Neuronal stem cell (in vitro differentiated cells): Measurements from ENCODE around the gene AUTS2.

Source experiments
- DNase-seq: peaks from one replicate; pipeline ENCODE4 v3.0.0-alpha.2; 2013; ENCODE audit warnings: low spot score
- H2AFZ ChIP-seq: one replicate; pipeline ENCODE4 v1.6.1; 2013; ENCODE audit warnings: mild to moderate bottlenecking, low read length, inconsistent platforms
- H2AK5ac ChIP-seq: 2 replicates; pipeline ENCODE4 v1.6.1; 2013; ENCODE audit warnings: low read depth, mild to moderate bottlenecking, inconsistent platforms, low read length, moderate library complexity, mixed read lengths
- H2BK120ac ChIP-seq: 2 replicates; pipeline ENCODE4 v1.6.1; 2013; ENCODE audit warnings: low read depth, mild to moderate bottlenecking, inconsistent platforms, low read length, moderate library complexity, mixed read lengths
- H2BK12ac ChIP-seq: one replicate; pipeline ENCODE4 v1.6.1; 2013; ENCODE audit warnings: low read length, inconsistent platforms
- H2BK15ac ChIP-seq: 2 replicates; pipeline ENCODE4 v1.6.1; 2013; ENCODE audit warnings: mild to moderate bottlenecking, low read length, inconsistent platforms, mixed read lengths
- H2BK5ac ChIP-seq: one replicate; pipeline ENCODE4 v1.6.1; 2013; ENCODE audit warnings: inconsistent platforms, mild to moderate bottlenecking, low read length, moderate library complexity
- H3K14ac ChIP-seq: one replicate; pipeline ENCODE4 v1.6.1; 2013; ENCODE audit warnings: low read length, inconsistent platforms
- H3K18ac ChIP-seq: 2 replicates; pipeline ENCODE4 v1.6.1; 2013; ENCODE audit warnings: low read length, inconsistent platforms
- H3K23ac ChIP-seq: 2 replicates; pipeline ENCODE4 v1.6.1; 2013; ENCODE audit warnings: low read depth, mild to moderate bottlenecking, mixed read lengths, low read length, inconsistent platforms; ENCODE audit not compliant: poor library complexity
- H3K27ac ChIP-seq: replicated peaks from 3 replicates; pipeline ENCODE4 v1.5.1; 2013; ENCODE audit warnings: low read length, inconsistent platforms
- H3K27me3 ChIP-seq, 3 experiments: 2 replicates each; pipeline ENCODE4 v1.6.1; 2013; ENCODE audit warnings: low read length in 3 of 3, mild to moderate bottlenecking in 2 of 3, inconsistent platforms in 1 of 3, low read depth in 1 of 3, mixed read lengths in 1 of 3, moderate library complexity in 1 of 3; ENCODE audit not compliant: control insufficient read depth in 3 of 3, insufficient read depth in 3 of 3
- H3K36me3 ChIP-seq, 2 donors: replicated peaks in 1 of 2; 2 replicates each; pipeline ENCODE4 v1.6.1; 2013; ENCODE audit warnings: low read length in 2 of 2; ENCODE audit not compliant: control insufficient read depth in 2 of 2, insufficient read depth in 2 of 2
- H3K4ac ChIP-seq: 2 replicates; pipeline ENCODE4 v1.6.1; 2013; ENCODE audit warnings: inconsistent platforms, mild to moderate bottlenecking, low read length, moderate library complexity
- H3K4me1 ChIP-seq, 2 donors: 1 replicate in 1 of 2; 2 replicates in 1 of 2; pipeline ENCODE4 v1.6.1; 2013; ENCODE audit warnings: low read length in 2 of 2, low read depth in 1 of 2; ENCODE audit not compliant: control insufficient read depth in 2 of 2, insufficient read depth in 1 of 2
- H3K4me2 ChIP-seq: one replicate; pipeline ENCODE4 v1.6.1; 2013; ENCODE audit warnings: mild to moderate bottlenecking, low read length, inconsistent platforms; ENCODE audit not compliant: insufficient read depth, poor library complexity, severe bottlenecking
- H3K4me3 ChIP-seq, 2 donors: 2 replicates each; pipeline ENCODE4 v1.5.1; 2013; ENCODE audit warnings: low read length in 2 of 2, mild to moderate bottlenecking in 2 of 2, inconsistent platforms in 1 of 2, moderate library complexity in 1 of 2
- H3K79me1 ChIP-seq: one replicate; pipeline ENCODE4 v1.6.1; 2013; ENCODE audit warnings: low read depth, mild to moderate bottlenecking, inconsistent platforms, low read length, moderate library complexity
- H3K9ac ChIP-seq: one replicate; pipeline ENCODE4 v1.6.1; 2013; ENCODE audit warnings: mild to moderate bottlenecking, low read depth, low read length, inconsistent platforms; ENCODE audit not compliant: poor library complexity
- H3K9me3 ChIP-seq, 2 donors: replicated peaks in 1 of 2; 2 replicates each; pipeline versions ENCODE3 to v1.6.1; 2013; ENCODE audit warnings: low read length in 2 of 2, mild to moderate bottlenecking in 2 of 2, inconsistent platforms in 1 of 2, low read depth in 1 of 2, mixed read lengths in 1 of 2, moderate library complexity in 1 of 2; ENCODE audit not compliant: control insufficient read depth in 2 of 2, insufficient read depth in 1 of 2
- H4K8ac ChIP-seq: one replicate; pipeline ENCODE4 v1.6.1; 2013; ENCODE audit warnings: low read depth, mild to moderate bottlenecking, inconsistent platforms, low read length, moderate library complexity
- H4K91ac ChIP-seq: one replicate; pipeline ENCODE4 v1.6.1; 2013; ENCODE audit warnings: low read length, low read depth, mild to moderate bottlenecking, inconsistent platforms; ENCODE audit not compliant: poor library complexity
- WGBS, 2 donors: extraction: QIAGEN DNeasy Blood & Tissue Kit; methylation state at CpG; one replicate each; pipeline ENCODE4 v1.1.7; 2013; ENCODE audit warnings: missing lambda C conversion rate in 2 of 2, mixed read lengths in 1 of 2; ENCODE audit not compliant: insufficient read length in 2 of 2, insufficient replicate concordance in 1 of 2; ENCODE audit errors: extremely low coverage in 2 of 2; 5-methylcytosine and 5-hydroxymethylcytosine counted together

The AUTS2 gene

DNA sequence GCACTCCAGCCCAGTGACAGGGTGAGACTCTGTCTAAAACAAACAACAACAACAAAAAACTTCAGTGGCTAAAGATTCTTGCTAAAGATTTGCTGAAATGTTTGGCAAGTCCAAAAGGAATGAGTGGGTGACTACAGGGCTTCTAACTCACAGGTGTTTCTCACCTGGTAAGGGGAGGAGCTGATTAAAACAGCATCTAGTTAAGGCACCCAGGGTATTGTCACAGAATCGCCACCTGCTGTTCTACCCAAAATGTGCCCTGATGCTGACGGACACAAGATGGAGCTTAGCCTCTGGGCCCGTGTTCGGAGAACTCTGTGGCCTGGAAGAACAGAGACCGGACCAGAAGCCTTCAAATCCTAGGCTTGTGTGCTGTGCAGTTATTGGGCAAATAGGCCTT, 1197.7 kb downstream of the AUTS2 start:
- Histone ChIP-seq H3K14ac (no peak overlapping the region), H2AK5ac (no peak overlapping the region), H3K23ac (no peak overlapping the region), H2BK12ac (no peak overlapping the region), H3K4me1 (no peaks in the 10 kb centered on the region), H3K9me3 (peaks cover 8 to 9% of the 10 kb centered on the region in 2 donors), H3K4me2 (no peak overlapping the region), H3K27me3 (no peaks in the 10 kb centered on the region), H3K36me3 (peaks cover 3 to 47% of the 10 kb centered on the region in 2 donors), H2BK120ac (no peak overlapping the region), H3K4me3 (no peak overlapping the region), H3K18ac (no peak overlapping the region), H2AFZ (no peak overlapping the region), H3K79me1 (no peaks in the 10 kb centered on the region), H2BK5ac (no peak overlapping the region), H4K8ac (no peak overlapping the region), H3K27ac (no peak overlapping the region), H2BK15ac (no peak overlapping the region), H4K91ac (no peak overlapping the region), H3K4ac (no peak overlapping the region), H3K9ac (no peak overlapping the region)
- no CpG with 5 or more reads among the region's 5 CpGs for WGBS, 2 donors
- DNase-seq = no peak

- DNase-seq = no peak
Measured at GRCh38 chr7:70797109-70797514, 1198.8 kb downstream of the AUTS2 start.

DNA sequence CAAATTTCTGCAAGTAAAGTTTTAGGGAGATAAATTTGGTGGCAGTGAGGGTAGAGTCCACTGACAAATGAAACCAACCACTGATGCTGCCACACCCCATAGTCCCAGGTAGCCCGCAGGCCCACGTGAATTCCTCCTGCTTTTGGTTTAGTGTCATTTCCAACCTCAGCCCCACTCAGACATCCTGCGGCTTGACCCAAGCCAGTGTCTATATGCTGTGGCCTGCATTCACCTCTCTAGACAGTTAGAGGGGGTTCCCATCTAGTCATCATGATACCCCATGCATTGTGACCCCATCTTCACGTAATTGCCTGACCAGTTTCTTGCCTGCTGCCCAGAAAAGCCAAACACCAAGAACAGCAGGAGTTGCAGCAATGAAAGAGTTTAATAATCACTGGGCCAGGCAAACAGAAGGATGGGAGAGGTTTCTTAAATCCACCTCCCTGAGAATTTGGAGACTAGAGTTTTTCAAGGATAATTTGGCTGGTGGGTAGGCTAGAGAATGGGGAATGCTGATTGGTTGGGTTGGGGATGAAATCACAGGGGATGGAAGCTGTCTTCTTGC, 1201.6 kb downstream of the AUTS2 start:
- H2BK12ac ChIP-seq = no peak overlapping the region
- H4K8ac ChIP-seq = no peak overlapping the region
- H3K36me3 ChIP-seq = peaks cover 0 to 7% of the 10 kb centered on the region in 2 donors
- no peak overlapping the region for H3K4ac ChIP-seq
- H3K4me1 ChIP-seq = no peaks in the 10 kb centered on the region
- no peak overlapping the region for H3K27ac ChIP-seq
- no peak overlapping the region for H3K14ac ChIP-seq
- no peak overlapping the region for H2BK15ac ChIP-seq
- peaks cover 9 to 12% of the 10 kb centered on the region in 2 donors for H3K9me3 ChIP-seq
- DNase-seq = no peak
- H3K4me3 ChIP-seq = no peak overlapping the region
- no peak overlapping the region for H2AK5ac ChIP-seq
- WGBS, 2 donors = no CpG with 5 or more reads among the region's 4 CpGs
- no peak overlapping the region for H4K91ac ChIP-seq
- no peak overlapping the region for H3K23ac ChIP-seq
- no peak overlapping the region for H3K18ac ChIP-seq
- H3K27me3 ChIP-seq = no peaks in the 10 kb centered on the region
- H2BK120ac ChIP-seq = no peak overlapping the region
- no peak overlapping the region for H3K9ac ChIP-seq
- no peaks in the 10 kb centered on the region for H3K79me1 ChIP-seq
- H3K4me2 ChIP-seq = no peak overlapping the region
- H2BK5ac ChIP-seq = no peak overlapping the region
- no peak overlapping the region for H2AFZ ChIP-seq

More at GRCh38 chr7:70797109-70797514, 1198.8 kb downstream of the AUTS2 start:
- Histone ChIP-seq H3K79me1 (no peaks in the 10 kb centered on the region), H3K36me3 (peaks cover 3 to 35% of the 10 kb centered on the region in 2 donors), H3K4me1 (no peaks in the 10 kb centered on the region), H3K14ac (no peak overlapping the region), H3K4me3 (no peak overlapping the region), H2BK12ac (no peak overlapping the region), H3K18ac (no peak overlapping the region), H2BK120ac (no peak overlapping the region), H3K4ac (no peak overlapping the region), H3K27ac (no peak overlapping the region), H3K9me3 (peaks cover 9 to 10% of the 10 kb centered on the region in 2 donors), H4K91ac (no peak overlapping the region), H3K4me2 (no peak overlapping the region), H3K27me3 (no peaks in the 10 kb centered on the region), H2BK15ac (no peak overlapping the region), H4K8ac (no peak overlapping the region), H2BK5ac (no peak overlapping the region), H3K9ac (no peak overlapping the region), H2AK5ac (no peak overlapping the region), H3K23ac (no peak overlapping the region), H2AFZ (no peak overlapping the region)
- no CpG with 5 or more reads among the region's 6 CpGs for WGBS, 2 donors

- no peak overlapping the region for H3K14ac ChIP-seq
- no peak overlapping the region for H3K23ac ChIP-seq
- H2AFZ ChIP-seq = no peak overlapping the region
- no peak overlapping the region for H4K8ac ChIP-seq
- WGBS, 2 donors = no CpG with 5 or more reads among the region's 7 CpGs
- no peaks in the 10 kb centered on the region for H3K27me3 ChIP-seq
- no peak overlapping the region for H2BK15ac ChIP-seq
- H3K18ac ChIP-seq = no peak overlapping the region
- no peak overlapping the region for H3K9ac ChIP-seq
- no peak overlapping the region for H3K4me2 ChIP-seq
- H2BK5ac ChIP-seq = no peak overlapping the region
- no peaks in the 10 kb centered on the region for H3K36me3 ChIP-seq
- H3K27ac ChIP-seq = no peak overlapping the region
- H2BK120ac ChIP-seq = no peak overlapping the region
- no peak overlapping the region for H2AK5ac ChIP-seq
- no peaks in the 10 kb centered on the region for H3K4me1 ChIP-seq
- no peaks in the 10 kb centered on the region for H3K79me1 ChIP-seq
- no peak overlapping the region for H2BK12ac ChIP-seq
- H3K9me3 ChIP-seq = peaks cover 0 to 6% of the 10 kb centered on the region in 2 donors
- DNase-seq = no peak
- no peak overlapping the region for H3K4me3 ChIP-seq
- no peak overlapping the region for H3K4ac ChIP-seq
- no peak overlapping the region for H4K91ac ChIP-seq
Measured at GRCh38 chr7:70805360-70805759, 1207.1 kb downstream of the AUTS2 start.
